Hypothalamus (tissue), 51 donors: ENCODE results near the gene GYPB.
"Not testable (repeated sequence)": the region's sequence is repeated elsewhere in the genome, so short reads cannot be mapped to it uniquely, and the experiment has no call there.

Experiments
- DNase-seq, 51 donors: peaks; one replicate each; lab custom pipeline; 2025; lab: John Stamatoyannopoulos, UW

Gene GYPB

DNA sequence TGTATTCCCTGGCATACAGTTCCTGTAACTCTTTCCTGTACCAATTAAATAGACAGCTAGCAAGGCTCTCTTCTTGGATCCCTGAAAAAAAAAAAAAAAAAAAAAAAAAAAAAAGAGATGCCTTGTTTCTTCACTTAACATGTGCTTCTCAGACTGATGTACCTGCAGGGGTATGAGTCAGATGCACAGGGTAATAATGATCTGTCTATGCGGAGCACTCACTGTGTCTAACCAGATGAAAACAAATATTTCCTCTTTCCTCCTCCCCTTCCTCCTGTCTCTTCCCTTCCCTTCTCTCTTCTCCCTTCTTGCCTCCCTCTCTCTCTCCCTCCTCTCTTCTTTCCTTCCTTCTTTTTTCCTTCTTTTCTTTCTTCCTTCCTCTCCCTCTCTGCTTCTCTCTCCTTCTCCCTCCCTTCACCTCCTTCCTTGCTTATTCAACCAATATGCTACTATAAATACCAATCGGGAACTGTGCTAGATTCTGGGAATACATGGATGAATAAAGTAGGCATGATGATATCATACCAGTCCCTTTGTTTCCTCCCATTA lies 3.0 kb downstream of the GYPB start:
- not testable (repeated sequence) for DNase-seq

DNA sequence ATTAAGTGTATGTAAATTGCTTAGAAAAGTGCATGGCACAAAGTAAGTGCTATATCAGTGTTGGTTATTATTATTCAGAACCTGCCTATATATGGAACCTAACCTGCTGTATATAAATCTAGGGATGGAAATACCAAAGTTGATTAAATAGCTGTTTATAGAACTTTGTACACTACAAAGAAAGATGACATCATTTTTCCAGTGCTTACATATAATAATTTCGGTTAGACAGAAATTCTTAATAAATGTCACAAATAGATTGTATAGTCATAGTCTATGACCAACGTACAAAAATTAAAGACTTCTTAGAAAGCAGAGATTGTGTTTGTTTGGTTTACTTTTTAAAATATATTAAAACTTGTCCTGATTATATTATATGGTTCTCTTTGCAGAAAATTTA lies 4.4 kb downstream of the GYPB start:
- DNase-seq = no peak

DNA sequence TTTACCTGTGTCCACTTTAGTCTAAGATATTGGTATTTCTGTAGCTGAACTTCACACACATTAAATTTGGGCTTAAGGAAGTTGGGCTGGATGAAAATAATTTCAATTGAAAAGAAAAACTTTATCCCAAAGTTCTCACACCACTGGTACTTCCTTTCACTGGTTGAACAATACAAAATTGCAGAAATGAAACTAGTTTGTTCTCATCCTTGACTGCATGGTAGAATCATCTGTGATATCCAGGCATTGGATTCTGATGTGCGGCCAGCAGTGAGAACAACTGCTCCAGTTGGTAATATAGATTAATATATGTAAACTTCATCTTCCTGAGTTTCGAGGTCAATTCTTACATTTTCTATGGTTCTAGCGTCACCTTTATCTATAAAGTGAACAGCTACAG lies 10.6 kb downstream of the GYPB start:
- not testable (repeated sequence) for DNase-seq

GRCh38 chr4:144007960-144008359 lies 11.2 kb downstream of the GYPB start:
- DNase-seq = not testable (repeated sequence)

- DNase-seq = not testable (repeated sequence)
Measured at GRCh38 chr4:144006200-144006803, 12.9 kb downstream of the GYPB start.

GRCh38 chr4:144005558-144005953 lies 13.6 kb downstream of the GYPB start:
- not testable (repeated sequence) for DNase-seq

DNA sequence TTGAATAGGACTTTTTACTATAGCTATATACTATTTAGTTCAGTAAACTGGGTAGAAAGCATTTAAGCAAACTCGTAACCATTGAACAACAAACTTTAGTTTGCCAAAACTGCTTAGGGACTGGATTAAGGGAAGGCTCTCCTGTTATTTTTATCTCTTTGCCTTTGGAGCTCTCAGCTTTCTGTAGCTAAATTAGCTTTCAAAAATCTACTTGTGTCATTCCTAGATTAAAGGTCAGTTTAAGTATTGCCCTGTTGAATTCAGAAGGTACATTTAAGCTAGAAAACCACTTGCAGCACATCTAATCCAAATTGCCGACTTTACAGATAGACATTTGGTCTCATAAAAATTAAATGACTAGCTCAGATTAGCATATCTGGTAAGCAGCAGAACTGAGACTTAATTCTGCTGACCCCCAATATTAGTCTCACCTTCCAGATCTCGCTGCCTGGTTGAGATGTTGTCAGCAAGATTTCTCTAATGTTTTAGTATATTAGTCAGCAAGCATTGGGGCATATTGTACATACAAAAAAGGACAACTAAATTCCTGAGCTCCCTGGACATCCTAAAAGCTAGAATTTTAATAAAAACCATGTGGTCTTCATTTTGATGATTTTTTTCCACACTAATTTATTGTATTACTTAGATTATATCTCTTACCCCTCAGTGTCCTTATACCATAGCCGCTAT lies 14.2 kb downstream of the GYPB start:
- DNase-seq = not testable (repeated sequence)

GRCh38 chr4:144003890-144004265 lies 15.3 kb downstream of the GYPB start:
- DNase-seq = not testable (repeated sequence)

DNA sequence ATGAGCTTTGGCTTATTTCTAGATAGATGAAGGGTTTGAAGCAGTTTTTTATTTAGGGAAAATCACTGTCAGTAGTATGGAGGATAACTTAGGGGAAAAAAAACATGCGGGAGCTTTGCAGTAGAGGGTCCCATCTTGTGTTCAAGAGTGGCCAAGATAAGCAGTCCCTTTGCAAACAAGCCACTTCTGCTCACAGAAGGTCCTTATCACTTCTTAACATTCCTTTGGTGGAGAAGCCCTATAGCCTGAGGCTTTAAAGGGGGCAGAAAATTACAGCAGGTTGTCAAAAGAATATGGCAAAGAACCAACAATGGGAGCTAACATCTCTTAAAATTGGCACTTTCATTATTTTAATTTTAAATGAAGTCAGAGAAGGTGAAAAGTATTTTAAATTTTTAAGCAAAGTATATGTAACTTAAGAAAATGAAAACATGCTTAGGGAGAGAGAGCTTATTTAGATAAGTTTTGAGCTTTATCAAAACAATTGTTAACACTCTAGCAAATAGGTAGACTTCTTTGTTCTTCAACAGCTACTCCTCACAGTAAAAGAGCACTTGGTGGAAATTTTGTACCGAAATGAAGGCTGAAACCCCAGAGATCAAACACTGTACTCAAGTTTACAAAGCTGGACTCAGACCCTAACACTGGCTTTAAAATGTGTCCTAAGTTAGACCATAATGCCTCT lies 15.8 kb downstream of the GYPB start:
- not testable (repeated sequence) for DNase-seq

- DNase-seq = not testable (repeated sequence)
Measured at GRCh38 chr4:144000331-144000995, 18.7 kb downstream of the GYPB start.

DNA sequence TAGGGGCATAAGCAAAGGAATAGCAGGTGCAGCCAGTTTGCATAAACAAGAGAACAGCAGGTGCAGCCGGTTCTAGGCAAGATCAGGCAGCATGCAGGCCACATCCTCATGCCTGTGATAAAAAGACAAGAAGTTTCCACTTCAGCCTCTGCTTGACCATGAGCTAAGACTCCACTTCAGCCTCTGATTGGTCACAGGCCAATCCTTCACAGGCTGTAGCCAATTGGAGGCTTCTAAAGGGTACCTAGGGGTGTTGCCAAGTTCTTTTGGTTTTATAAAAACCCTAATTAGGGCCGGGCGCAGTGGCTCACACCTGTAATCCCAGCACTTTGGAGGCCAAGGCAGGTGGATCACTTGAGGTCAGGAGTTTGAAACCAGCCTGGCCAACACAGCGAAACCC lies 23.0 kb downstream of the GYPB start:
- DNase-seq = not testable (repeated sequence)

- not testable (repeated sequence) for DNase-seq
Measured at GRCh38 chr4:143991761-143992160, 27.4 kb downstream of the GYPB start.

DNA sequence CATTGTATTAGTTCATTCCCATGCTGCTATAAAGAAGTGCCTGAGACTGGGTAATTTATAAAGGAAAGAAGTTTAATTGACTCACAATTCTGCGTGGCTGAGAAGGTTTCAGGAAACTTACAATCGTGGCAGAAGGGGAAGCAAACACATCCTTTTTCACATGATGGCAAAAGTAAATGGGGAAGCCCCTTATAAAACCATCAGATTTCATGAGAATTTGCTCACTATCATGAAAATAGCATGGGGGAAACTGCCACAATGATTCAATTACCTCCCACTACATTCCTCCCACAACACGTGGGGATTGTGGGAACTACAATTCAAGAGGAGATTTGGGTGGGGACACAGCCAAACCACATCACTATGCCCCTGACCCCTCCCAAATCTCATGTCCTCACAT lies 28.5 kb downstream of the GYPB start:
- DNase-seq = not testable (repeated sequence)

GRCh38 chr4:143986180-143986579 lies 33.0 kb downstream of the GYPB start:
- DNase-seq = no peak

DNA sequence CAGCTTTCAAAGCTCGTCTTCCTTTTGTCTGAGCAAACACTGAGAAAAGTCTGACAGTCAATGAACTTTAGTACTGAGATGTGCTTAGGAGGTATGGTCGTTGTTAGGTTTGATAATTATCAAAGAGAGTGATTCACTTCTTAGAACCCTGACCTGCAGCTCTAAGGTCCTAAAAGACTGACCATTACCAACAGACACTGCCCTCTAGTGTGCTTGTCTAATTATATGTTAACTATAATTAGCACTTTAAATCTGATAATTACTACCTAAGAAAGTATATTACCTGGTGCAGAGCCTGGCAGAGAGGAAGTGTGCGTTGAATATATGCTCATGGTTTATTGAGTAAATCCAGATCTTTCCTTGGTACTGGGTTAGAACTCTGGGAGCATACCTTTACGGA lies 38.4 kb downstream of the GYPB start:
- not testable (repeated sequence) for DNase-seq

DNA sequence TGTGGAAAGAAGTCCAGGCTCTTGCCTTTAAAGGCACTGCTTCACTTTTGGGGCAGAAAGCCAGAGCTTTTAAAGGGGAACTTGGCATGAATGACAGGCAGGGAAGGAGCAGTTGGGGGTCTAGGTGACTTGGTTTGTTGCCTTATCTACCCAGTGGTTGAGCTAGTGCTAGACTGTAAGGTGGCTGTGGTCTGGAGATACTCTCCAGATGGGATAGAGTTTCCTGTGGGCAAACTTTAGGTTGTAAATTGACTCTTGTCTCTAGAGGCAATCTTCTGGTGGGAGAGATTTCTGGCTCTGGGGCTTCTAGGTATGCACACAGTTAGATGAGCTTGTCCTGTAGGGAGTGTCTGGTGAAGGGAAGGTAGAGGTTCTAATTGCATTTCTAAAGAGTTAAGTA lies 43.7 kb downstream of the GYPB start:
- not testable (repeated sequence) for DNase-seq

DNA sequence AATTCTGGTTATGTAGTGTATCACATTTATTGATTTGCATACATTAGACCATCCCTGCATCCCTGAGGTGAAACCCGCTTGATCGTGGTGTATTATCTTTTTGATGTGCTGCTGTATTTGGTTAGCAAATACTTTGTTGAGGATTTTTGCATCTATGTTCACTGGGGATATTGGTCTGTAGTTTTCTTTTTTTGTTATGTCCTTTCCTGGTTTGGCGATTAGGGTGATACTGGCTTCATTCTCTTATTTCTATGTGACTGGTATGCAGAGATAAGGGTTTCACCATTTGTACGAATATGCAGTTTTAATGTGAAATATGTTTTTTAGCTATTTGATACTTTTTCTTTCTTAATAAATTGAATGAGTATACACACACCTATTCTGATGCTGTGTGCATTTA lies 45.2 kb downstream of the GYPB start:
- DNase-seq = not testable (repeated sequence)

GRCh38 chr4:143961075-143961474 lies 58.1 kb downstream of the GYPB start:
- no peak for DNase-seq

DNA sequence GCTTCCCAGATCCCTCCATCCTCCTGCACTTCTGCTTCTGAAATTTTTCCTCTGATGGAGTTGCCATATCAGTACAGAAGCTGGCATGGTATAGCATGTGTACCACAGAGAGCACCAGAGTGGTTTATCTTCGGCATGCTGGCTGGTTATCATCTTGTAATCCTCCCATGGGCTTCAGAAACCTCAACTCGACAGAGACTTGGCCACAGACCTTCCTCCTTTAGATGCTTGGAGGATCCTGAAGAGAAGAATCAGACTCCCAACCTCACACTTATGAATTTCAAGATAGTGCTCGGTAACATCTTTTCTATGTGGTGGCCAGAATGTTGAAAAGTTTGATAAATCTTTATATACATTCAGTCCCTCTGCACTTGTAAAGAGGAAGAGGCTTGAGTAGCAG lies 63.9 kb downstream of the GYPB start:
- not testable (repeated sequence) for DNase-seq

DNA sequence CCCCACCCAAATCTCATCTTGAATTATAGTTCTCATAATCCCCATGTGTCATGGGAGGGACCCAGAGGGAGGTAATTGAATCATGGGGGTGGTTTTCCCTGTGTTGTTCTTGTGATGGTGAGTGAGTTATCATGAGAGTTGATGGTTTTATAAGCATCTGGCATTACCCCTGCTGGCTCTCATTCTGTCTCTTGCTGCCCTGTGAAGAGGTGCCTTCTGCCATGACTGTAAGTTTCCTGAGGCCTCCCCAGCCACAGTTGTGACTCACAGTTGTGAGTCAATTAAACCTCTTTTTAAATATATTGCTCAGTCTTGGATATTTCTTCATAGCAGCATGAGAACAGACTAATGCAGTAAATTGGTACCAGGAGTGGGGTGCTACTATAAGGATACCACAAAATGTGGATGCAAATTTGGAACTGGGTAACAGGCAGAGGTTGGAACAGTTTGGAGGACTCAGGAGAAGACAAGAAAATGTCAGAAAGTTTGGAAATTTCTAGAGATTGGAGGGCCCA lies 67.7 kb downstream of the GYPB start:
- not testable (repeated sequence) for DNase-seq

GRCh38 chr4:143950967-143951366 lies 68.2 kb downstream of the GYPB start:
- DNase-seq = not testable (repeated sequence)
